NCI-H748 treated with DMSO at 0.1 percent for 48 hours (cell line): ENCODE results near the gene CASTOR1.

Experiments used
- DNase-seq: peaks from one replicate; lab custom pipeline; 2025; lab: John Stamatoyannopoulos, UW

The CASTOR1 gene

DNA sequence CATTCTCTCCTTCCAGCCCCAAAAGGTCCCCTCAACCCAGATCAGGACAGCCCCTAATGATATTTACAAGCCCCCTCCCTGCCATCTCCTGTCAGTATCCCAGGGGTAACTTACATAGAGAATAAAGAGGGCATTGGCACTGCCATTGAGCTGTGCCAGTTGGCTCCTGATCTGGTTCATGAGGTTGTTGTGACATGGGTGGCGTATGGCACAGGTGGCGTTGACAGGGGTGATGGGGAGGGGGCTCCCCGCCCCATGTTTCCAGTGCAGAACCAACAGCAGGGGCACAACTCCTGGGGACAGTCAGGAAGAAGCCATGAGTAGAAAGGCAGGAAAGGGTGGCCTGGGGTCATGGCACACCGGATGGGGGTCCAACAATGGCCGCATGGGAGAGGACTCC lies 44.7 kb downstream of the CASTOR1 start:
- no peak for DNase-seq

DNA sequence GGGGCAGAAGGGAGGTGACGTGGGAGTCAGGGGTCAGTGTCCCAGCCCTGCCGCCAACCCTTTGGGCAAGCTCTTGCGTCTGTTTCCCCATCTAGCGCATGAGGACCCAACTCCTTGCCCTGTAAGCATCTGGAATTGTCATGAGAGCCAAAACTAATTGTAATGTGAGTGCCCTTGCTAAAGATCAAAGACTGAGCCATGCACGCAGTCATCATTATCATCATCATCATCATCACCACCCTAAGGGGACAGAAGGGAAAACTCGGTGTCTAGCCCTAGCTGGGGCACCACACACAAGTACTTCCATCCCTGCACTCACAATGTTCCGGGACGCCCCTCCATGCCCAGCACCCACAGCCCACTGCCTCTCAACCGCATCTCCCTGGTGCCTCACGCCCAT lies 45.2 kb downstream of the CASTOR1 start:
- DNase-seq = no peak

GRCh38 chr22:30243661-30244060 lies 45.6 kb downstream of the CASTOR1 start:
- DNase-seq = no peak

DNA sequence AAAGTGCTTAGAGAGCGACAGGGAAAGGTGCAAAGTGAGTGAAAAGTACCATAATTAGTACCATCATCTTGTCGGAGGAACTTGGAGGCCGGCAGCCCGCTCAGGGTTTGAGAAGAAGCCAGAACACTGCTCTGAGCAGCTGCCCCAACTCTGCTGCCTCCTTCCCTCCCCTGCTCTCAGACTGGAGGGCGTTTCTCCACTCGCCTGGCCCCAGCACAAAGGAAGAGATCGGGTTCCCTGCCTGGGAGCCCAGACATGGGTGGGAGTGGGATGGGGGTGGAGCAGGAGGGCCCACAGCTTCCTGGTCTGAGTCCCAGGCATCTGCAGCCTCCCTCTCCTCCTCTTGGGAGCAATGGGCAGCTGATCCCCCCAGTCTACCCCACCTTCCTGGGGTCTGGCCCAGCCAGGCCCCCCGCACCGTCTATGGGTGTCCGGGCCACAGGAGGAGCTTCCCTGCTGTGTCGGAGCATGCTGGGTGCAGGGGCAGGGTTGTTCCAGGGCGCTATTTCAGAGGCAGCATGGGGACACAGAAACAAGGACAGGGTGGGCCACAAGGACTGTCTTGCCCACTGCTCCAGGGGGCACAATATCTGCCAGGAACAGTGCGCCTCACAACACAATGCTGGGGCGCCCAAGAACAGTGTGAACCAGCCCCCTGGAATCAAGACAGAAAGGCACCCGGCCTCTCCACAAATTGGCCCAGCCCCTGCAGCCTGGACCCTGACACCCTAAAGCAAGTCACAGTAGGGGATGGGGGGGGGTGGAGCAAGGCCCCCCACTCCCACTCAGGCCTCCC lies 47.5 kb downstream of the CASTOR1 start:
- no peak for DNase-seq

DNA sequence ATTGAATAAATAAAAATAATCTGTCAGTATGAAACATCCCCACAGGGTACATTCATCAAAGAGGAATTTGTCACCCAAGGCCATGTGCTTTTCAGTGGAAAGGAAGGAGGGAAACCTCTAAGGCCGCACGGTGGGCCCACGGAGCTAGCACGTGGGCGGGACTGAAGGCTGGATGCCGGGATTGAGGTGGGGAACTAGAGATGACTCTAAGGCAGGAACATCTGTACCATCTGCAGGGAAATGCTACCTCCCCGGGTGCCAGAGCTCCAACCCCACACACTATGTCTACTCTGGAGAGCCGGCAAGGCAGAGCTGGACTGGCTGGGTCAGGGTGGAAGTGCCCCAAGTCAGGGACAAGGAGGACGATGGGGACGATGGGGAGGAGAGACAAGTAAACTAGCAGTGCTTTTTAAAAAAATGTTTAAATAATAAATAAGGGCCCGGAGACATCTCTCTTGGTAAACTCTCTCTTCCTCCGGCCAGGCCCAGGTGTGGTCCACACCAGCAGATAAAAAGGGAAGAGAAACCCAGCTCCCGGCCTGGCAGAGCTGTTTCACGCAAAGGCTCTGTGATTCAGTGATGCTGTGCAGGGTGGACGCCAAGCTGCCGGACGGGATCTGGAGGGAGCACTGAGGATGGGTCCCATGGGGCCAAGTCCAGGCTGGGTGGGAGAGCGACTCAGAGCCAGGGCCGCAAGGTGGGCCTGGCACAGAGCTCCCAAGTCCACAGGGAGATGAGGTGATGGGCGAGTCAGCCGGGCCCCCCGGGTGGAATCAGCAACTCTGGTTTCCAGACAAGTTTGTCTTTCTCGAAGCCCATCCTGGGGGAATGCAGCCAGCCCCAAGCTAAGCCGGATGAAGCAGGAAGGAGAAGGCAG lies 48.5 kb downstream of the CASTOR1 start:
- no peak for DNase-seq

DNA sequence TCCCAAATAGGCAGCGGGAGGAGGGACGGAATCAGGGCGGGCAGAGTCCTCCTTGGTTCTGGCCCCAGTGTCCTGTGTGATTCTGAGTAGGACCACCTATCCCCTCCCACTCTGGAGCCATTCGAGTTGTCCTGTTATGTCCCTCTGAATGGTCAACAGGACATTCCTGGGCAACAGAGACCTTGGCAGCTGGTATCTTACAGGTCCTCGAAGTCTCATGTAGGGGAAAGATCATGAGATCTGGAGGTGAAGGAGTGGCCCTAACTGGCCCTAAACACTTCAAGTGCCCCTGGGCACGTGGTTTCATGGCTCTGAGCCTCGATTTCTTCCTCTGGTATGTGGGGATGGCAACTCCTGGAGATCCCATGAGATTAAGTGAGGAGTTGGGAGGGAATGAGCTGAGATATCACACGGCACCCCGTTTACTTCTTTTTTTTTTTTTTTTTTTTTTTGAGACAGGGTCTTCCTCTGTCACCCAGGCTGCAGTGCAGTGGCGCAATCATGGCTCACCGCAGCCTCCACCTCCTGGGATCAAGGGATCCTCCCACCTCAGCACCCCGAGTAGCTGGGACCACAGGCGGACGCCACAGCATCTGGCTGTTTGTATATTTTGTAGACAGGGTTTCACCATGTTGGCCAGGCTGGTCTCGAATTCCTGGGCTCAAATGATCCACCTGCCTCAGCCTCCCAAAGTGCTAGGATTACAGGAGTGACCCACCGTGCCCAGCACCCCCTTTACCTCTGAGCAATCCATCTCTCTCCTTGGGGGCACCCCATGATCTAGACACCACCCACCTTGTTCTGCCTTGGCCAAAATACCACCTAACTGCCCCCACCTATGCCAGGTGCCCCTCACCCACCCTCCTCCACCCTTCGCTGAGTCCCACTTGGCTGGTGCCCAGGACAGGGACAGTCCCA lies 49.6 kb downstream of the CASTOR1 start:
- no peak for DNase-seq

- DNase-seq = no peak
Observed at GRCh38 chr22:30238661-30239487, 50.4 kb downstream of the CASTOR1 start.

GRCh38 chr22:30238136-30238535 lies 51.2 kb downstream of the CASTOR1 start:
- no peak for DNase-seq

GRCh38 chr22:30236875-30237274 lies 52.4 kb downstream of the CASTOR1 start:
- no peak for DNase-seq

DNA sequence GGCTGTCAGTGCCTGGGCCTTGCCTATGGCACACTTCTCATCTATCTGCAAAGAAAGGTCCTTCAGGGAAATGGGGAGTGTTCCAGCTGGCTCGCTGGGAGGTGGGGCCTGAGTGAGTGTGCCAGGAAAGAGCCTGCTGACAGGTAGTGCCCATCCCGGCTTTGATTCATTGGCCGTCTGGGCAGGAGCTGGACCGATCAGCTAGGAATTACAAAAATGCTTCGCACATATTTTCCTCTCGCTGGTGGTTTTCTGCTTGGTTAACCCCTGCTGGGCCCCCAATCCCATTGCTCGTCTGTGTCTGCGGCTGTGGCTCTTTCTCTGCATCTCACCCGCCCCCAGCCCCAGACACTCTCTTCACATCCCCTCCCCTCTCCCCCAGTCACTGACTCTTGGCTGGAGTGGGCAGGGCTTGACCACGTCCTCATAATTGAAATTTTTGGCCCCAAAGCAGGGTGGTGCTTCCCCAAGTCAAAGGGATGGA lies 53.6 kb downstream of the CASTOR1 start:
- no peak for DNase-seq
